BE2C (cell line): ENCODE data around the gene EIF4E2.

Experiments
- DNase-seq: peaks from one replicate; pipeline ENCODE4 v3.0.0-alpha.2; 2020
- H3K27me3 ChIP-seq: fragments of 250-450 bp; sonication (Bioruptor Pico); 2 replicates; pipeline ENCODE4 v1.5.1; 2020; ENCODE audit warnings: mild to moderate bottlenecking
- H3K36me3 ChIP-seq: fragments of 250-450 bp; sonication (Bioruptor Pico); 2 replicates; pipeline ENCODE4 v1.5.1; 2020; ENCODE audit warnings: mild to moderate bottlenecking
- H3K4me1 ChIP-seq: fragments of 250-450 bp; sonication (Bioruptor Pico); 2 replicates; pipeline ENCODE4 v1.5.1; 2020
- H3K4me3 ChIP-seq: 2 replicates; pipeline ENCODE4 v1.5.1; 2011; ENCODE audit warnings: low read depth, low read length
- H3K9me3 ChIP-seq: fragments of 250-450 bp; sonication (Bioruptor Pico); 2 replicates; pipeline ENCODE4 v1.5.1; 2020
- CTCF ChIP-seq: IDR thresholded peaks from 2 replicates; pipeline ENCODE4 v1.5.1; 2012; ENCODE audit warnings: mild to moderate bottlenecking, low read depth, low read length

EIF4E2 gene

GRCh38 chr2:232512602-232513001, 37.9 kb upstream of the EIF4E2 start:
- Histone ChIP-seq H3K4me3 (no peak overlapping the region), H3K27me3 (no peaks in the 10 kb centered on the region), H3K9me3 (no peaks in the 10 kb centered on the region), H3K36me3 (no peaks in the 10 kb centered on the region), H3K4me1 (peaks cover 18% of the 10 kb centered on the region)
- peak; percentile 83 for DNase-seq
- TF ChIP-seq CTCF: no peak

DNA sequence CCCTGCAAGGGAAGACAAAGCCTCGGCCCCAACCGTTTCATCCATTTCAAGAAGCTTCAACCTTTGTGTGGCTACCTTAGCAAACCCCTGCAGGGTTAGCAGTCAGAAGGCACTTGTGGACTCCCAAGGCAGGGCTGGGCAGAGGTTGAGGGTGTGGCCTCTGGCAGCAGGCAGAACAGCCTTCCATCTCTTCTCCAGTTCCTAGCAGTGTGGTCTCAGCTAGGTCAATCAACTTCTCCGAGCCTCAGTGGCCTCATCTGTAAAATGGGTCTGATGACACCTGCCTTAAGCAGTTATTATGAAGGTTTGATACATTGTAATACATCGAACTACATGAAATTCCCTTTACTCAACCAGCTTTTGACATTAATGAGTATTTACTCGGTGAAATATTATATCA, 37.1 kb upstream of the EIF4E2 start:
- no peak for DNase-seq
- H3K4me3 ChIP-seq: no peak overlapping the region
- H3K9me3 ChIP-seq: no peaks in the 10 kb centered on the region
- H3K36me3 ChIP-seq: no peaks in the 10 kb centered on the region
- no peak for TF ChIP-seq CTCF
- H3K27me3 ChIP-seq: no peaks in the 10 kb centered on the region
- peaks cover 18% of the 10 kb centered on the region for H3K4me1 ChIP-seq

- Histone ChIP-seq H3K27me3 (no peaks in the 10 kb centered on the region), H3K4me3 (no peak overlapping the region), H3K4me1 (peaks cover 18% of the 10 kb centered on the region), H3K36me3 (no peaks in the 10 kb centered on the region), H3K9me3 (no peaks in the 10 kb centered on the region)
- no peak for DNase-seq
- TF ChIP-seq CTCF: no peak
Measured at GRCh38 chr2:232515639-232516038, 34.9 kb upstream of the EIF4E2 start.

- DNase-seq: no peak
- no peak overlapping the region for H3K4me3 ChIP-seq
- no peak for TF ChIP-seq CTCF
Measured at GRCh38 chr2:232516551-232516950, 33.9 kb upstream of the EIF4E2 start.

GRCh38 chr2:232518844-232519243, 31.6 kb upstream of the EIF4E2 start:
- H3K27me3 ChIP-seq: peaks cover 17% of the 10 kb centered on the region
- DNase-seq: no peak

More at GRCh38 chr2:232516551-232516950, 33.9 kb upstream of the EIF4E2 start:
- Histone ChIP-seq H3K9me3 (no peaks in the 10 kb centered on the region), H3K27me3 (no peaks in the 10 kb centered on the region), H3K4me1 (peaks cover 15% of the 10 kb centered on the region), H3K36me3 (no peaks in the 10 kb centered on the region)

More at GRCh38 chr2:232518844-232519243, 31.6 kb upstream of the EIF4E2 start:
- no peaks in the 10 kb centered on the region for H3K9me3 ChIP-seq
- no peak for TF ChIP-seq CTCF
- H3K4me3 ChIP-seq: no peak overlapping the region
- H3K36me3 ChIP-seq: no peaks in the 10 kb centered on the region
- H3K4me1 ChIP-seq: no peaks in the 10 kb centered on the region
